Right lobe of liver (tissue), 6 donors: ENCODE measurements around the gene FAM20C. TPM values are rescaled to one million over a fixed set of nuclear protein-coding genes. Genes with fewer than 3 reads are reported as not detected.

ENCODE experiments used
- ATAC-seq, 4 donors: fragments of 200-7000 bp; cut with Tn5 transposase; one replicate each; pipeline ENCODE4 v1.9.1; 2020; ENCODE audit warnings: mild to moderate bottlenecking in 4 of 4, moderate library complexity in 4 of 4
- DNase-seq, 3 donors: peaks; one replicate each; pipeline ENCODE4 v3.0.0-alpha.2; 2020
- H3K27ac ChIP-seq, 3 donors: fragments of 200-600 bp; one replicate each; pipeline ENCODE4 v1.8.0; 2022
- H3K27me3 ChIP-seq, 2 donors: fragments of 200-600 bp; one replicate each; pipeline ENCODE4 v1.8.0; 2022
- H3K36me3 ChIP-seq, 4 donors: fragments of 200-600 bp; sonication (generic) in 1 of 4; one replicate each; pipeline versions ENCODE4 v1.5.1 to v1.8.0; 2017 to 2022; ENCODE audit warnings: control low read depth in 1 of 4
- H3K4me1 ChIP-seq, 4 donors: fragments of 200-600 bp; sonication (generic) in 1 of 4; one replicate each; pipeline versions ENCODE4 v1.5.1 to v1.8.0; 2017 to 2022; ENCODE audit warnings: control low read depth in 1 of 4
- H3K4me3 ChIP-seq, 3 donors: fragments of 200-600 bp; one replicate each; pipeline ENCODE4 v1.8.0; 2022
- H3K9me3 ChIP-seq, 4 donors: fragments of 200-600 bp; sonication (generic) in 1 of 4; one replicate each; pipeline versions ENCODE4 v1.5.1 to v1.8.0; 2017 to 2022; ENCODE audit warnings: control low read depth in 1 of 4
- CTCF ChIP-seq, 4 donors: fragments of 200-600 bp in 3 of 4; fragments of 450-650 bp in 1 of 4; IDR thresholded peaks; one replicate each; pipeline versions ENCODE4 v1.5.1 to v1.8.0; 2016 to 2022; ENCODE audit warnings: antibody characterized with exemption in 4 of 4, mild to moderate bottlenecking in 2 of 4
- POLR2A ChIP-seq: fragments of 450-650 bp; IDR thresholded peaks from one replicate; pipeline ENCODE4 v1.6.1; 2017; ENCODE audit warnings: antibody characterized with exemption, mild to moderate bottlenecking
- WGBS: methylation state at CpG from one replicate; pipeline ENCODE4 v1.1.6; 2018; ENCODE audit warnings: low coverage, low lambda C conversion rate; ENCODE audit not compliant: insufficient coverage; ENCODE audit errors: missing lambda C conversion rate; 5-methylcytosine and 5-hydroxymethylcytosine counted together
- intact Hi-C, 2 donors: fragments of 100-400 bp; cut with DNase I; formaldehyde crosslinking; loops; one replicate each; pipeline versions ENCODE4 v1.11.2 to v1.14.1; 2022
- total RNA-seq, 6 experiments: library from RNA; depleted of rRNA in 2 of 6; stranded (reverse); fragments of >200 nt in 2 of 6; fragmentation: NEBNext Ultra II Directional in 3 of 6; extraction: Animal tissue kit (Norgen Biotek cat#: 25700) in 3 of 6; gene quantifications; one replicate each; pipeline versions ENCODE4 v1.1.0 to v1.2.4, GENCODE V29; 2016 to 2023
- donor health status: DM: no; HTN: yes; CAD: no.
- donor health status: DM: no; HTN: no; CAD: no.
- donor health status: DM: no; HTN: no; CAD: no.
- donor health status: DM: no; HTN: yes; CAD: no.
- donor health status: DM: no; HTN: yes; CAD: no.

FAM20C gene
- total RNA-seq, 6 experiments from 2014 or later, result 32.1 to 73.8 (median 57.3) TPM

- Histone ChIP-seq H3K36me3 (peaks cover 0 to 52% (median 22%) of the 10 kb centered on the region in 4 donors), H3K27ac (no peak overlapping the region), H3K4me1 (no peaks in the 10 kb centered on the region), H3K9me3 (no peaks in the 10 kb centered on the region), H3K27me3 (no peaks in the 10 kb centered on the region), H3K4me3 (no peak overlapping the region)
- peak in 1 of 4 donors; percentile 9 for ATAC-seq
- no peak for DNase-seq
- intact Hi-C loops, result no loop called here
- WGBS, result 90% methylated on average over 7 of the region's 39 CpGs
- TF ChIP-seq POLR2A (no peak), CTCF (IDR thresholded peaks at IDR 0.05) (no peak)
Observed at GRCh38 chr7:207418-208129, 15.2 kb downstream of the FAM20C start.

GRCh38 chr7:208130-208673, 15.8 kb downstream of the FAM20C start:
- Histone ChIP-seq H3K27ac (no peak overlapping the region), H3K36me3 (peaks cover 0 to 53% (median 22%) of the 10 kb centered on the region in 4 donors), H3K4me1 (no peaks in the 10 kb centered on the region), H3K4me3 (no peak overlapping the region), H3K9me3 (no peaks in the 10 kb centered on the region), H3K27me3 (no peaks in the 10 kb centered on the region)
- ATAC-seq (peak in 1 of 4 donors; percentile 6), DNase-seq (no peak)
- intact Hi-C loops, result no loop called here
- 80% methylated on average over 2 of the region's 10 CpGs for WGBS
- TF ChIP-seq POLR2A, result no peak
- TF ChIP-seq CTCF (IDR thresholded peaks at IDR 0.05), result no peak

GRCh38 chr7:208816-209215, 16.4 kb downstream of the FAM20C start:
- no peak overlapping the region for H3K4me3 ChIP-seq
- DNase-seq, result no peak
- ATAC-seq, result no peak
- H3K36me3 ChIP-seq, result peaks cover 0 to 47% (median 22%) of the 10 kb centered on the region in 4 donors
- H3K9me3 ChIP-seq, result no peaks in the 10 kb centered on the region
- peaks cover 0 to 6% (median under 1%) of the 10 kb centered on the region in 4 donors for H3K4me1 ChIP-seq
- no peaks in the 10 kb centered on the region for H3K27me3 ChIP-seq
- 82% methylated on average over 4 of the region's 17 CpGs for WGBS
- H3K27ac ChIP-seq, result no peak overlapping the region
- no peak for TF ChIP-seq POLR2A
- TF ChIP-seq CTCF (IDR thresholded peaks at IDR 0.05), result no peak
- intact Hi-C loops, result no loop called here

GRCh38 chr7:209416-209815, 17.0 kb downstream of the FAM20C start:
- DNase-seq (no peak), ATAC-seq (no peak)
- Histone ChIP-seq H3K4me1 (peaks cover 0 to 12% (median 3%) of the 10 kb centered on the region in 4 donors), H3K9me3 (no peaks in the 10 kb centered on the region), H3K36me3 (peaks cover 0 to 42% (median 19%) of the 10 kb centered on the region in 4 donors), H3K4me3 (no peak overlapping the region), H3K27ac (no peak overlapping the region), H3K27me3 (no peaks in the 10 kb centered on the region)
- TF ChIP-seq POLR2A (no peak), CTCF (IDR thresholded peaks at IDR 0.05) (no peak)
- intact Hi-C loops, result no loop called here
- WGBS, result 78% methylated on average over 4 of the region's 10 CpGs
